Lower leg skin (tissue), 4 donors: ENCODE results near the gene ADCY1. TPM values are rescaled to one million over a fixed set of nuclear protein-coding genes. Genes with fewer than 3 reads are reported as not detected.

Experiments used
- DNase-seq, 2 donors: peaks; one replicate each; pipeline ENCODE4 v3.0.0-alpha.2; 2019; ENCODE audit warnings: low spot score in 2 of 2
- H3K4me3 ChIP-seq: fragments of 200-600 bp; sonication (generic); 2 replicates; pipeline ENCODE4 v1.5.1; 2017; ENCODE audit warnings: mild to moderate bottlenecking, low read depth; ENCODE audit not compliant: poor library complexity, severe bottlenecking
- POLR2A ChIP-seq, 2 donors: fragments of 450-650 bp; IDR thresholded peaks; one replicate each; pipeline ENCODE4 v1.6.1; 2016 to 2017; ENCODE audit warnings: antibody characterized with exemption in 2 of 2, mild to moderate bottlenecking in 1 of 2, moderate library complexity in 1 of 2
- WGBS, 2 donors: methylation state at CpG; one replicate each; pipeline ENCODE4 v1.1.5; 2018; 5-methylcytosine and 5-hydroxymethylcytosine counted together
- intact Hi-C: fragments of 100-400 bp; cut with DNase I; formaldehyde crosslinking; loops from one replicate; pipeline ENCODE4 v1.15.0; 2023; ENCODE audit warnings: low total_unique reads
- total RNA-seq, 4 donors: library from RNA; depleted of rRNA; stranded (reverse); fragments of >200 nt; gene quantifications; one replicate each; pipeline ENCODE4 v1.1.0, GENCODE V29; 2016
- TF ChIP-seq, protein P1 (sequence below), 3 donors: fragments of 450-650 bp; IDR thresholded peaks; one replicate each; pipeline ENCODE4 v1.5.1; 2016; ENCODE audit warnings: antibody characterized with exemption in 3 of 3, mild to moderate bottlenecking in 3 of 3, moderate library complexity in 2 of 3

Gene ADCY1
- total RNA-seq, 4 donors from 2014 or later = 0.04 to 0.74 (median 0.40) TPM

DNA sequence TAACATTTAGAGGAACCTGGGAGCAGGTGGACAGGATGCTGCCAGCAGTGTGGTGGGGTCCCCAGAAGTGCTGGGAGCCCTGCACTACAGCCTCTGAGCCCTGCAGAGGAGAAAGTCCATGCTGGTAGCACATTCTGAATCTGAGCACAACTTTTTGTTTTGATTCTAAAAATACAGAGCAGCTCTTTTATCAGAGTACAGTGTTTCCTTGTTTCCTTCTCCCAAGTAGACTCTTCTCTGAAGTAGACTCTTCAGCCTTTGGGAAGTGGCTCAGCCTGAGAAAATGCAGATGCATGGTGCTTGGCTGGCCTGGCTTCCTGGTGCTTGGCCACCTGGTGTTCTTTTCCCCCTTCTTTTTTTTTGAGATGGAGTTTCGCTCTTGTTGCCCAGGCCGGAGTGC is 9.1 kb downstream of the ADCY1 start:
- 89 to 100% methylated on average over 2 of the region's 2 CpGs for WGBS, 2 donors
- intact Hi-C loops = no loop called here
- H3K4me3 ChIP-seq = no peak overlapping the region
- TF ChIP-seq POLR2A (IDR thresholded peaks at IDR 0.05) = no peak
- TF ChIP-seq, protein P1, sequence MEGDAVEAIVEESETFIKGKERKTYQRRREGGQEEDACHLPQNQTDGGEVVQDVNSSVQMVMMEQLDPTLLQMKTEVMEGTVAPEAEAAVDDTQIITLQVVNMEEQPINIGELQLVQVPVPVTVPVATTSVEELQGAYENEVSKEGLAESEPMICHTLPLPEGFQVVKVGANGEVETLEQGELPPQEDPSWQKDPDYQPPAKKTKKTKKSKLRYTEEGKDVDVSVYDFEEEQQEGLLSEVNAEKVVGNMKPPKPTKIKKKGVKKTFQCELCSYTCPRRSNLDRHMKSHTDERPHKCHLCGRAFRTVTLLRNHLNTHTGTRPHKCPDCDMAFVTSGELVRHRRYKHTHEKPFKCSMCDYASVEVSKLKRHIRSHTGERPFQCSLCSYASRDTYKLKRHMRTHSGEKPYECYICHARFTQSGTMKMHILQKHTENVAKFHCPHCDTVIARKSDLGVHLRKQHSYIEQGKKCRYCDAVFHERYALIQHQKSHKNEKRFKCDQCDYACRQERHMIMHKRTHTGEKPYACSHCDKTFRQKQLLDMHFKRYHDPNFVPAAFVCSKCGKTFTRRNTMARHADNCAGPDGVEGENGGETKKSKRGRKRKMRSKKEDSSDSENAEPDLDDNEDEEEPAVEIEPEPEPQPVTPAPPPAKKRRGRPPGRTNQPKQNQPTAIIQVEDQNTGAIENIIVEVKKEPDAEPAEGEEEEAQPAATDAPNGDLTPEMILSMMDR (IDR thresholded peaks at IDR 0.05) = no peak
- no peak for DNase-seq

DNA sequence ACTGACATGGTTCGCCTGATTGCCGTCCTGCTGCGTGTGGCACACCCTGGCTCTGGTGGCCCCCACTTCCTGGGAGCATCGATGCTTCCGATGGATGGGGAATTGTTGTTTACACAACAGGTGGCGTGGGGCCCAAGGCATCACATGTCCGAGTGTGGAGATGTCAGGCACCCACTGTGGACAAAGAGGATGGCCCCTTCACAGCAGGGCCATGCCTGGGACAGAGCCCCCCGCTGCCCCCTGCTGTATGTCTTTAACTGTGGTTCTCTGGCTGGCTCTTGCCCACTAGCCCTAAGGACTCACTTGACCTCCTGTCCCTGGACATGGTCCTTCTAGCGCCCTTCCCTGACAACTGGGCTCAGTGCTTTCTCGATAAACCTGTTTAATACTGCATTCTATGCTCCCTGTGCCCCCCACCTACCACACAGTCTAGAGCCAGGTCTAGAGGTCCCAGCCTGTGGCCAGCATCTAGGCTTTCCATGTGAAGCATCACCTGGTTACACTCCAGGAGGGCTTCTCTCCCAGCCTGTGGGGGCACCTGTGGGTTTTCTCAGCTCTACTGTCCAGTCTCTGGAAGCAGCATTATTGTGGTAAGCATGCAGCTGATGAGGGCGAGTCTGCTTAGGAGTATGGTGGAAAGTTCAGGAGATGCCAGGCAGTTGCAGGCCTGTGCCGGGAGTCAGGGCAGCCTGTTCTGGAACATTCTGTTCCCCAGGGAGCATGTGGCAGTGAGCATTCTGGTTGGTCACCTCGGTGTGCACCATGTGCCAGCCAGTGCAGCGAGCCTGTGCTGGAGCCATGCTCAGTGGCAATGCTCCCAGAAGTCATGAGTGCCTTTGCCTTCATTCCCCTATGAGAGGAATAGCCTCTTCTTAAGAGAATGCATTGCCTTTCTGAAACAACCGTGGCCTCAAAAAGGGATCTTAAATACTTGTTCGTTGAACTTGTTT is 10.4 kb downstream of the ADCY1 start:
- H3K4me3 ChIP-seq = no peak overlapping the region
- no peak for DNase-seq
- 79 to 83% methylated on average over 12 to 13 of the region's 16 CpGs for whole genome bisulfite sequencing, 2 donors
- intact Hi-C loops = no loop called here
- no peak for TF ChIP-seq POLR2A (IDR thresholded peaks at IDR 0.05)
- TF ChIP-seq, protein P1 (IDR thresholded peaks at IDR 0.05) = no peak

DNA sequence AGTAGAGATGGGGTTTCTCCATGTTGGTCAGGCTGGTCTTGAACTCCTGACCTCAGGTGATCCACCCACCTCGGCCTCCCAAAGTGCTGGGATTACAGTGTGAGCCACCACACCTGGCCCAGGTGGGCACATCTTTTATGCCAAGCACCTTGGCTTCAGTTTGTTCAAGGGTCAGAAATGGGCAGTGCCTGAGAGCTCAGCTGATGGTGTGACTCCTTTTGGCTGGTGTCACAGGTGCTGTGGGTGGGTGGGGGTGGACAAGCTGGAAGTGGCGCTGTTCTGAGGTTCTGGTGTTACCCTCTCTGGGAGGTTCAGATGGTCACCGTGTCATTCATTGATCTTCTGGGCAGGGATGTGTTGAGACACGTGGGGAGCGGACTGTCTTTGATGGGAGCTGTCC is 11.5 kb downstream of the ADCY1 start:
- intact Hi-C loops = no loop called here
- WGBS, 2 donors = 79 to 83% methylated on average over 5 of the region's 5 CpGs
- H3K4me3 ChIP-seq = no peak overlapping the region
- no peak for TF ChIP-seq POLR2A (IDR thresholded peaks at IDR 0.05)
- TF ChIP-seq, protein P1 (IDR thresholded peaks at IDR 0.05) = no peak
- no peak for DNase-seq

DNA sequence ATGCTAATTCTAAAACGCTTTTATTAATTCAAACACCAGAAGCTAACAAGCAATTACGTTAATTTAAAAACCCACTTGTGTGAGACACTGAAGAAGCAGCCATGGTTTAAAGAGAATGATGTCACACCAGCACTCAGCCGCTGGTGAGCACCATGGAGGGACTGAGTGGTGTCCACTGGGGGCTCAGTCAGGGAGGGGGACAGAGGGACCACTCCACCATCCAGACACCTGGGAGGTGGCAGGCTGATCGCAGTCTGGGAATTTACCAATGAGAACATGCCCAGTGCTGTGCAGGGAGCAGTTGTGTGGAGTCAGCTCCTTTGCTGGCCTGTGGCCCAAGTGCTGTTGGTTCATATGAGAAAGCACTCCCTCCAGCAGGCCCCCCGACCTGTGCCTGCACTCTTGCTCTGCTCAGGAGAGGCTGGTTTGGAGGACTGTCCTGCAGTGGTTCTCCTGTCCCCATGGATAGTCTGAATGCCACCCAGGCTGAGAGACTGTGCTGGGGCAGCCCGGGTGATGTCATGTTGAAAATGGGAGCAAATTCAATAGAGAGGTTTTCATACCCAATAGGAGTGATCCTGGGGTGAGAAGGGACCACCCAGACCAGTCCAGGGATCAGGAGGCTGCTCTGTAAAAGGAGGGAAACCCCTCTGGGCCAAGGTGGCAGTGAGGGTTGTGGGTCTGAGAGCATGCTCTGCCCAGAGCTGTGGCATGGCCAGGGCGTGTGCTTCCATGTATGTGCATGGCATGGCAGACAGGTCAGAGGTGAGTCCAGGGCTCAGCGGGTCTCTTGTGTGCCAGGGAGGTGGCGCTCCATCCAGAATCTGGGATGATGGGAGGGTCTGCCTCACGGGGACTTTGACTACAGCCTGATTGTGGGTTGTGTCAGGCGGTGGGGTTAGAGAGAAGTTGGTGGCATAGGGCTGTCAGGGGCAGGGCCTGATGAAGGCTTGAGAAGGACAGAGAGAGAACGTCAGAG is 12.7 kb downstream of the ADCY1 start:
- DNase-seq = no peak
- 89 to 90% methylated on average over 12 of the region's 12 CpGs for WGBS, 2 donors
- no peak overlapping the region for H3K4me3 ChIP-seq
- no peak for TF ChIP-seq POLR2A (IDR thresholded peaks at IDR 0.05)
- TF ChIP-seq, protein P1 (IDR thresholded peaks at IDR 0.05) = no peak
- intact Hi-C loops = no loop called here

DNA sequence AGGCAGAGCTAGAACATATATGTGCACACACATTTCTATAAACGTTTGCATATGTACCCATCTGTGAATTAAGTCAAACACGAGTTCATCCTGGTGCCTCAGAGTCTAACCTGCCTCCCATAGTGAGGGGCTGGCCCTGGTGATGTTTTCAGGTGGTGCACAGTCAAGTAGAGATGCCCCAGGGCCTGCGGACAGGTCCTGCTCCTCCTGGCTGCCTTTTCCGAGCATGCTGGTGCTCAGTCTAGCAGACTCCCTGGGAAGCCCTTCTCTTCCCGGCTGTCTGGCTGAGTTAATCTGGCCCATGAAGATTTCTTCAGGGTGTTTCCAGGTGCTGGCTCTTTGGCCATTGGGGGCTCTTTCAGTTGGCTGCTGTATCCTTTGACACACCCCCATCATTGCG is 14.3 kb downstream of the ADCY1 start:
- DNase-seq = peak in 1 of 2 donors; percentile 76
- TF ChIP-seq POLR2A (IDR thresholded peaks at IDR 0.05) = no peak
- TF ChIP-seq, protein P1 (IDR thresholded peaks at IDR 0.05) = no peak
- WGBS, 2 donors = 83 to 86% methylated on average over 6 of the region's 6 CpGs
- intact Hi-C loops = no loop called here
- H3K4me3 ChIP-seq = no peak overlapping the region
